Heart right ventricle (tissue), 16 donors: ENCODE data around the gene DHRS13. TPM values are rescaled to one million over a fixed set of nuclear protein-coding genes. Genes with fewer than 3 reads are reported as not detected.

Experiments
- ATAC-seq, 8 donors: fragments of 200-7000 bp; cut with Tn5 transposase; one replicate each; pipeline ENCODE4 v1.9.1; 2020; ENCODE audit warnings: mild to moderate bottlenecking in 8 of 8, moderate library complexity in 8 of 8, moderate number of reproducible peaks in 1 of 8
- DNase-seq, 2 donors: peaks; one replicate each; pipeline ENCODE4 v3.0.0-alpha.2; 2020
- H3K27ac ChIP-seq, 10 donors: fragments of 200-600 bp; sonication (generic) in 2 of 10; one replicate each; pipeline versions ENCODE4 v1.5.0 to v1.8.0; 2020 to 2022; ENCODE audit warnings: mild to moderate bottlenecking in 3 of 10
- H3K27me3 ChIP-seq, 7 donors: fragments of 200-600 bp; one replicate each; pipeline ENCODE4 v1.8.0; 2021 to 2022; ENCODE audit warnings: mild to moderate bottlenecking in 2 of 7
- H3K36me3 ChIP-seq, 9 donors: fragments of 200-600 bp; sonication (generic) in 1 of 9; one replicate each; pipeline versions ENCODE4 v1.5.0 to v1.8.0; 2020 to 2022; ENCODE audit warnings: mild to moderate bottlenecking in 2 of 9
- H3K4me1 ChIP-seq, 9 donors: fragments of 200-600 bp; sonication (generic) in 1 of 9; one replicate each; pipeline versions ENCODE4 v1.5.0 to v1.8.0; 2020 to 2022; ENCODE audit warnings: mild to moderate bottlenecking in 4 of 9
- H3K4me3 ChIP-seq, 10 donors: fragments of 200-600 bp; sonication (generic) in 2 of 10; one replicate each; pipeline versions ENCODE4 v1.5.0 to v1.8.0; 2020 to 2022; ENCODE audit warnings: mild to moderate bottlenecking in 7 of 10, moderate library complexity in 2 of 10
- H3K9me3 ChIP-seq, 11 donors: fragments of 200-600 bp in 10 of 11; sonication (generic) in 2 of 11; one replicate each; pipeline versions ENCODE4 v1.5.0 to v1.8.0; 2013 to 2022; ENCODE audit warnings: mild to moderate bottlenecking in 2 of 11, control low read depth in 1 of 11, moderate library complexity in 1 of 11
- WGBS, 2 donors: extraction: QIAGEN DNeasy Blood & Tissue Kit; methylation state at CpG; one replicate each; pipeline ENCODE4 v1.1.7; 2013; ENCODE audit warnings: inconsistent platforms in 1 of 2; 5-methylcytosine and 5-hydroxymethylcytosine counted together
- intact Hi-C, 10 donors: fragments of 100-400 bp; cut with DNase I; formaldehyde crosslinking; loops; one replicate each; pipeline versions ENCODE4 v1.11.1 to v1.14.2; 2022
- polyA plus RNA-seq, 2 donors: library from polyadenylated mRNA; stranded (reverse); fragments of 200-250 nt; gene quantifications; one replicate each; pipeline ENCODE4 v1.2.3, GENCODE V29; 2013
- total RNA-seq, 10 donors: library from RNA; stranded (reverse); fragmentation: NEBNext Ultra II Directional in 3 of 10; extraction: Animal tissue kit (Norgen Biotek cat#: 25700) in 3 of 10; gene quantifications; one replicate each; pipeline versions ENCODE4 v1.2.1 to v1.2.4, GENCODE V29; 2021 to 2023
- TF ChIP-seq, protein P1 (sequence below), 9 donors: fragments of 200-600 bp; sonication (generic) in 2 of 9; IDR thresholded peaks; one replicate each; pipeline versions ENCODE4 v1.5.0 to v1.8.0; 2021 to 2022; ENCODE audit warnings: antibody characterized with exemption in 9 of 9, mild to moderate bottlenecking in 5 of 9, moderate library complexity in 1 of 9
- donor health status: Arrhythmogenic right ventricular cardiomyopathy.
- donor health status: ischemic (EF 13 %, LVEDD 7.1; RV severe dilation, severe dysfunction).
- donor health status: healthy with polysubstance abuse.
- donor health status: DM: no; HTN: yes; CAD: no.
- donor health status: DM: no; HTN: no; CAD: no.
- donor health status: ischemic (EF 25% LVEDD 6.9; RV normal size, moderate dysfunction).
- donor health status: ischemic (EF 25% LVEDD 5.7; RV mildly dilated, moderate dysfunction).
- donor health status: healthy.
- donor health status: DM: yes; HTN: yes; CAD: no.
- donor health status: Ischemic cardiomyopathy.
- donor health status: ischemic (EF 35%, LVEDD 5.7; RV mildly dilated, moderate dysfunction).
- donor health status: nonischemic (EF 11% LVEDD 7.7; RV severe dilation, severe dysfunction).
- donor health status: DM: yes; HTN: yes; CAD: no.
- donor health status: PGD.
- donor health status: ischemic (EF 29% LVEDD 5.4; RV normal size, mild dysfunction).
- donor health status: nonischemic (EF 23%, LVEDD 6.1; RV moderate dilation, normal function).

Gene DHRS13
- total and polyA plus RNA-seq, 12 donors: 1.1 to 5.6 (median 2.6) TPM

DNA sequence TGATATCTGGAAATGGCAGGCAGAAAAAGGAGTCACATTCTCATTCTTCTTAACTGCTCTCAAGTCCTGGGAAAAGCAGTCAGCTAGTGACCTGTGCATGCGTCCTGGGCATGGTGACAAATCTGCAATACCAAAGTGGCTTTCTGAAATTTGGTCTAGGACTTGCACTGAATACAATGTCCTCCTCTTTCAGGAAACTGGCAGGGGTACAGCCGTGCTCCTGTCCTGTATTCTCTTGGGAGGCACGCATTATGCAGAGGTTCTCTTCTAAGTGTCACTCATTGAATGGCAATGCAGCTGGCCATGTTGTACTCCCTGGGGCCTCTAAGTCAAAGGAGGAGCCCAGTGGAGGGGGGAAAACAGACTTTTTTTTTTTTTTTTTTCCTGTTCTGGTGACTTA lies 37.8 kb upstream of the DHRS13 start:
- Histone ChIP-seq H3K9me3 (no peaks in the 10 kb centered on the region), H3K27ac (peak overlapping the region in 7 of 10 donors; percentile 19 to 80 (median 38)), H3K27me3 (no peaks in the 10 kb centered on the region), H3K4me1 (peaks cover 22 to 98% (median 81%) of the 10 kb centered on the region in 9 donors), H3K4me3 (no peak overlapping the region), H3K36me3 (peaks cover 0 to 48% (median 0%) of the 10 kb centered on the region in 9 donors)
- ATAC-seq (peak in 7 of 8 donors; percentile 19 to 86 (median 64)), DNase-seq (no peak)
- WGBS, 2 donors: 10 to 14% methylated on average over 3 of the region's 3 CpGs
- TF ChIP-seq, protein P1, sequence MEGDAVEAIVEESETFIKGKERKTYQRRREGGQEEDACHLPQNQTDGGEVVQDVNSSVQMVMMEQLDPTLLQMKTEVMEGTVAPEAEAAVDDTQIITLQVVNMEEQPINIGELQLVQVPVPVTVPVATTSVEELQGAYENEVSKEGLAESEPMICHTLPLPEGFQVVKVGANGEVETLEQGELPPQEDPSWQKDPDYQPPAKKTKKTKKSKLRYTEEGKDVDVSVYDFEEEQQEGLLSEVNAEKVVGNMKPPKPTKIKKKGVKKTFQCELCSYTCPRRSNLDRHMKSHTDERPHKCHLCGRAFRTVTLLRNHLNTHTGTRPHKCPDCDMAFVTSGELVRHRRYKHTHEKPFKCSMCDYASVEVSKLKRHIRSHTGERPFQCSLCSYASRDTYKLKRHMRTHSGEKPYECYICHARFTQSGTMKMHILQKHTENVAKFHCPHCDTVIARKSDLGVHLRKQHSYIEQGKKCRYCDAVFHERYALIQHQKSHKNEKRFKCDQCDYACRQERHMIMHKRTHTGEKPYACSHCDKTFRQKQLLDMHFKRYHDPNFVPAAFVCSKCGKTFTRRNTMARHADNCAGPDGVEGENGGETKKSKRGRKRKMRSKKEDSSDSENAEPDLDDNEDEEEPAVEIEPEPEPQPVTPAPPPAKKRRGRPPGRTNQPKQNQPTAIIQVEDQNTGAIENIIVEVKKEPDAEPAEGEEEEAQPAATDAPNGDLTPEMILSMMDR (IDR thresholded peaks at IDR 0.05): no peak
- intact Hi-C loops: loop anchor here in 2 of 10 donors (10.0 kb wide), 1 partner anchor 96 kb away; the partner anchor contains the start of gene FAM222B (in 2 of the 2)

DNA sequence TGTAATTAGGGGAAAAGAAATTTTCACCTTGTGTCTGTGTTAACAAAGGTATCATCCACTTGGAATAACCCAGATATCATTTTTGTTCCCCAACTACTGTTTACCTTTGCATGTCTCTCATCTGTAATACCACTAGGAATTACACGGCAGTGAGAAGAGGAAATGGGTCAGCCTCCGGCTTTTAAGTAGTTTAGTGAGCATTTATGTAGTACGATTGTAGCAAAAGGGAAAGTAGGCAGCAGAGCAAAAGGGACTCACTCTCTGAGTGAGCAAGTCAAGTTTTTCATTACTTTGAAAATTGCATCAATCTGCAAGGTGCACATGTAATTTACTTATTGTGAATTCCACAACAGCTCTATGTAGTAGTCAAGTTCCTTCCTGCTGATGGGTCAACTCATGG lies 37.3 kb upstream of the DHRS13 start:
- intact Hi-C loops: loop anchor here in 2 of 10 donors (10.0 kb wide), 1 partner anchor 95 kb away; the partner anchor contains the start of gene FAM222B (in 2 of the 2)
- Histone ChIP-seq H3K4me1 (peaks cover 19 to 98% (median 78%) of the 10 kb centered on the region in 9 donors), H3K4me3 (no peak overlapping the region), H3K27ac (peak overlapping the region in 7 of 10 donors; percentile 19 to 80 (median 38)), H3K9me3 (no peaks in the 10 kb centered on the region), H3K36me3 (peaks cover 0 to 52% (median 0%) of the 10 kb centered on the region in 9 donors), H3K27me3 (no peaks in the 10 kb centered on the region)
- TF ChIP-seq, protein P1 (IDR thresholded peaks at IDR 0.05): no peak
- no peak for DNase-seq
- WGBS, 2 donors: 50 to 63% methylated on average over 3 of the region's 3 CpGs
- no peak for ATAC-seq

DNA sequence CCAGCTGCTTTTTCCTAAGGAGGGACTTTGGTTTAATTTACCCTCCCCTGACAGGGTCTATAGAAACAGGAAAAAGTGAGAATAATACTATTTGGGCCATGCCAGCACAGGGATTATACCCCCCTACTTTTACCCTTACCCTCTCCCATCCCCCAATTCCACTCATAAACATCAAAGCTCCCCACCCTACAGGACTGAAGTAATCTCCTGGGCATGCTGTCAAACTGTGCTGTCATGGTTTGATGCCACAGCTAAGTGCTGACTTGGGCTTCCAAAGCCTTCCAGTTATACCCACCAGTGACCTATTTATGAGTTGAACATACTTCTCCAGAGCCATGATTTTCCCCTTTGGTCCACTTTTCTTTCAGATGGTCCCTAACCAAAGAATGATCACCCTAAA lies 35.7 kb upstream of the DHRS13 start:
- peak overlapping the region in 8 of 10 donors; percentile 1 to 80 (median 42) for H3K27ac ChIP-seq
- ATAC-seq (peak; percentile 69 to 91 (median 84)), DNase-seq (peak in 1 of 2 donors; percentile 61)
- H3K27me3 ChIP-seq: no peaks in the 10 kb centered on the region
- intact Hi-C loops: loop anchor here in 1 of 10 donors (5.0 kb wide), 1 partner anchor 36 kb away; the partner anchor contains the start of gene DHRS13
- H3K36me3 ChIP-seq: peaks cover 0 to 53% (median 0%) of the 10 kb centered on the region in 9 donors
- TF ChIP-seq, protein P1 (IDR thresholded peaks at IDR 0.05): no peak
- H3K9me3 ChIP-seq: no peaks in the 10 kb centered on the region
- H3K4me3 ChIP-seq: no peak overlapping the region
- peaks cover 19 to 83% (median 69%) of the 10 kb centered on the region in 9 donors for H3K4me1 ChIP-seq

DNA sequence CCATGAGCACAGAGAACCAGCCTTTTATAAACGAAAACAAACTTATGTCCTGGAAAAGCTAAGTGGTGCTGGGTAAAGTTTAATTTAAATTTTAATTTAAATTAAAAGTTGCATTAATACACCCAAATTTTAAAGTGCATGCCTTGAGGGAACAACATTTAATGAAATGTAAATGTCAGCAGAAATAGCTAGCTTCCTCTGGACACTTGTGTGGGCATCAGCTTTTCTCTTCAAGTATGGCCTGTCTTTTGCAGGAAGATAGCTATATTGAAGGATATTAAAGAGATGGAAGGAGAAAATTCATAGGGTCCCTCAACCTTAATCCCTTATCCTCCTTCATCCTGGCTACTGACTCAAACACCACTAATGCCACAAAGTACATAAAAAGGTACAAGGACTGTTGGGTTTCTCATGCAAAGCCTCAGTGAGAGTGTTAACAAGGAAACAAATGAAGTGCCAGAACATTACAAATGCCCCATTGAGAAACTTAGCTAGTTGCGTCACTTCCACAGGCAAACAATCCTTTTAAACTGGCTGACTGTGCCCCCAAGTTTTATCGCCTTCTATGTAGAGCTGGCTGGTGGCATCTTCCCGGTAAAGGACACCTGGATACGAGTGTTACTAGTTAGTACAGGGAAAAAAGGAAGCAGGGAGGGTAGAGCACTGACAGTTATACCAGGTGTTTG lies 34.3 kb upstream of the DHRS13 start:
- H3K4me1 ChIP-seq: peaks cover 19 to 75% (median 69%) of the 10 kb centered on the region in 9 donors
- no peaks in the 10 kb centered on the region for H3K27me3 ChIP-seq
- H3K4me3 ChIP-seq: no peak overlapping the region
- peaks cover 0 to 43% (median 0%) of the 10 kb centered on the region in 9 donors for H3K36me3 ChIP-seq
- DNase-seq: no peak
- intact Hi-C loops: loop anchor here in 1 of 10 donors (5.0 kb wide), 1 partner anchor 35 kb away; the partner anchor contains the start of gene DHRS13
- peak overlapping the region in 5 of 10 donors; percentile 13 to 80 (median 38) for H3K27ac ChIP-seq
- 67 to 74% methylated on average over 5 of the region's 5 CpGs for WGBS, 2 donors
- TF ChIP-seq, protein P1 (IDR thresholded peaks at IDR 0.05): no peak
- peak in 4 of 8 donors; percentile 5 to 54 (median 24) for ATAC-seq
- H3K9me3 ChIP-seq: no peaks in the 10 kb centered on the region
